HEK293 (cell line): ENCODE results near the gene EMP3.

Source experiments
- ELK4 ChIP-seq: IDR thresholded peaks from 2 replicates; pipeline ENCODE4 v1.6.1; 2011; ENCODE audit warnings: mild to moderate bottlenecking, low read depth, low read length, borderline replicate concordance
- RBAK ChIP-seq: fragments of 450-650 bp; formaldehyde crosslinking; IDR thresholded peaks from 2 replicates; pipeline ENCODE4 v1.5.1; 2016; ENCODE audit warnings: missing biosample characterization, missing genetic modification characterization
- REST ChIP-seq: fragments of 450-650 bp; formaldehyde crosslinking; IDR thresholded peaks from 2 replicates; pipeline ENCODE4 v1.5.1; 2016; ENCODE audit warnings: missing biosample characterization, missing genetic modification characterization
- ZNF121 ChIP-seq: fragments of 450-650 bp; formaldehyde crosslinking; IDR thresholded peaks from 2 replicates; pipeline ENCODE4 v1.5.1; 2016; ENCODE audit warnings: missing biosample characterization, missing genetic modification characterization
- ZNF777 ChIP-seq: fragments of 450-650 bp; formaldehyde crosslinking; IDR thresholded peaks from 2 replicates; pipeline ENCODE4 v1.5.1; 2017; ENCODE audit warnings: missing biosample characterization, missing genetic modification characterization, borderline replicate concordance
- ZSCAN23 ChIP-seq: fragments of 450-650 bp; formaldehyde crosslinking; IDR thresholded peaks from 2 replicates; pipeline ENCODE4 v1.5.1; 2016; ENCODE audit warnings: missing biosample characterization, missing genetic modification characterization
- TF ChIP-seq, protein P1 (sequence below): fragments of 450-650 bp; formaldehyde crosslinking; IDR thresholded peaks from 2 replicates; pipeline ENCODE4 v1.5.1; 2016; ENCODE audit warnings: missing biosample characterization, missing genetic modification characterization
- TF ChIP-seq, protein P2 (sequence below): fragments of 450-650 bp; formaldehyde crosslinking; conservative IDR thresholded peaks from 2 replicates; pipeline ENCODE4 v1.5.1; 2016; ENCODE audit warnings: low read depth, missing biosample characterization, missing genetic modification characterization

GRCh38 chr19:48379058-48379457, 53.7 kb downstream of the EMP3 start:
- TF ChIP-seq ZSCAN23 (no peak), ZNF121 (no peak), ELK4 (no peak), ZNF777 (no peak), RBAK (tag by site-specific recombination) (no peak), REST (tag by site-specific recombination) (no peak)
- TF ChIP-seq, protein P1, sequence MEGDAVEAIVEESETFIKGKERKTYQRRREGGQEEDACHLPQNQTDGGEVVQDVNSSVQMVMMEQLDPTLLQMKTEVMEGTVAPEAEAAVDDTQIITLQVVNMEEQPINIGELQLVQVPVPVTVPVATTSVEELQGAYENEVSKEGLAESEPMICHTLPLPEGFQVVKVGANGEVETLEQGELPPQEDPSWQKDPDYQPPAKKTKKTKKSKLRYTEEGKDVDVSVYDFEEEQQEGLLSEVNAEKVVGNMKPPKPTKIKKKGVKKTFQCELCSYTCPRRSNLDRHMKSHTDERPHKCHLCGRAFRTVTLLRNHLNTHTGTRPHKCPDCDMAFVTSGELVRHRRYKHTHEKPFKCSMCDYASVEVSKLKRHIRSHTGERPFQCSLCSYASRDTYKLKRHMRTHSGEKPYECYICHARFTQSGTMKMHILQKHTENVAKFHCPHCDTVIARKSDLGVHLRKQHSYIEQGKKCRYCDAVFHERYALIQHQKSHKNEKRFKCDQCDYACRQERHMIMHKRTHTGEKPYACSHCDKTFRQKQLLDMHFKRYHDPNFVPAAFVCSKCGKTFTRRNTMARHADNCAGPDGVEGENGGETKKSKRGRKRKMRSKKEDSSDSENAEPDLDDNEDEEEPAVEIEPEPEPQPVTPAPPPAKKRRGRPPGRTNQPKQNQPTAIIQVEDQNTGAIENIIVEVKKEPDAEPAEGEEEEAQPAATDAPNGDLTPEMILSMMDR (tag by site-specific recombination) = no peak
- TF ChIP-seq, protein P2, sequence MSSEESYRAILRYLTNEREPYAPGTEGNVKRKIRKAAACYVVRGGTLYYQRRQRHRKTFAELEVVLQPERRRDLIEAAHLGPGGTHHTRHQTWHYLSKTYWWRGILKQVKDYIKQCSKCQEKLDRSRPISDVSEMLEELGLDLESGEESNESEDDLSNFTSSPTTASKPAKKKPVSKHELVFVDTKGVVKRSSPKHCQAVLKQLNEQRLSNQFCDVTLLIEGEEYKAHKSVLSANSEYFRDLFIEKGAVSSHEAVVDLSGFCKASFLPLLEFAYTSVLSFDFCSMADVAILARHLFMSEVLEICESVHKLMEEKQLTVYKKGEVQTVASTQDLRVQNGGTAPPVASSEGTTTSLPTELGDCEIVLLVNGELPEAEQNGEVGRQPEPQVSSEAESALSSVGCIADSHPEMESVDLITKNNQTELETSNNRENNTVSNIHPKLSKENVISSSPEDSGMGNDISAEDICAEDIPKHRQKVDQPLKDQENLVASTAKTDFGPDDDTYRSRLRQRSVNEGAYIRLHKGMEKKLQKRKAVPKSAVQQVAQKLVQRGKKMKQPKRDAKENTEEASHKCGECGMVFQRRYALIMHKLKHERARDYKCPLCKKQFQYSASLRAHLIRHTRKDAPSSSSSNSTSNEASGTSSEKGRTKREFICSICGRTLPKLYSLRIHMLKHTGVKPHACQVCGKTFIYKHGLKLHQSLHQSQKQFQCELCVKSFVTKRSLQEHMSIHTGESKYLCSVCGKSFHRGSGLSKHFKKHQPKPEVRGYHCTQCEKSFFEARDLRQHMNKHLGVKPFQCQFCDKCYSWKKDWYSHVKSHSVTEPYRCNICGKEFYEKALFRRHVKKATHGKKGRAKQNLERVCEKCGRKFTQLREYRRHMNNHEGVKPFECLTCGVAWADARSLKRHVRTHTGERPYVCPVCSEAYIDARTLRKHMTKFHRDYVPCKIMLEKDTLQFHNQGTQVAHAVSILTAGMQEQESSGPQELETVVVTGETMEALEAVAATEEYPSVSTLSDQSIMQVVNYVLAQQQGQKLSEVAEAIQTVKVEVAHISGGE (tag by site-specific recombination) = no peak
